HG03280 (cell line): ENCODE data around the gene PALLD.

Source experiments
- ATAC-seq: cut with Tn5 transposase; IDR thresholded peaks from one replicate; pipeline ENCODE4 v1.9.1; 2021; ENCODE audit warnings: mild to moderate bottlenecking, moderate library complexity; ENCODE audit not compliant: unreplicated experiment

PALLD gene

DNA sequence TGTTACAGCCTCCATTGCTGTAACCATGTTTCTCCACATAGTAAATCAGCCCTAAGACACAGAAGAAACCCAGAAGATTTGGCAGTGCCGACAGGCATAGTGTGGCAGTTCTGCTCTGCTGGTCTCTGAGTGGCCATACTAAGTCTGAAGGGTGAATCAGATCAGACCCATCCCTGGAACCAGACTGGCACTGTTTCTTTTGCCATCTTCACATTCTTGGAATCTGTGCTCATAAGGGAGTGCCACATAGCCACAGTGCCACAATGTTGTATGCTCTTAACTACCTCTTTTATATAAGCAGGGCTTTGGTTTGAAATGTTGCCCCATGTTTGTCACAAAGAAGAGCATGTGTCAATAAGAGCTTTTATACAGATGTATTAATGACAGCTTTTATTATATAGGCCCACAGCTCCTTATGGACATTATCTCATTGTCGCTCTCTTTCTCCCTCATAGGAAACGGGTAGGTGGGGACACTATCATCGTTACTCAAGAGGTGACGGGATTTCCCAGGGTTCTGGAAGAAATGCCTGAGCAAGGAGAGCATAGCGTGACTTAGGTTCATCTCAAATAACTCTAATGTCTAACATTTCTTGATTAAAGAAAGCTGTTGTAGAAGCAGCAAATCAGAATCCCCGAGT, 385.0 kb downstream of the PALLD start:
- ATAC-seq: no peak

DNA sequence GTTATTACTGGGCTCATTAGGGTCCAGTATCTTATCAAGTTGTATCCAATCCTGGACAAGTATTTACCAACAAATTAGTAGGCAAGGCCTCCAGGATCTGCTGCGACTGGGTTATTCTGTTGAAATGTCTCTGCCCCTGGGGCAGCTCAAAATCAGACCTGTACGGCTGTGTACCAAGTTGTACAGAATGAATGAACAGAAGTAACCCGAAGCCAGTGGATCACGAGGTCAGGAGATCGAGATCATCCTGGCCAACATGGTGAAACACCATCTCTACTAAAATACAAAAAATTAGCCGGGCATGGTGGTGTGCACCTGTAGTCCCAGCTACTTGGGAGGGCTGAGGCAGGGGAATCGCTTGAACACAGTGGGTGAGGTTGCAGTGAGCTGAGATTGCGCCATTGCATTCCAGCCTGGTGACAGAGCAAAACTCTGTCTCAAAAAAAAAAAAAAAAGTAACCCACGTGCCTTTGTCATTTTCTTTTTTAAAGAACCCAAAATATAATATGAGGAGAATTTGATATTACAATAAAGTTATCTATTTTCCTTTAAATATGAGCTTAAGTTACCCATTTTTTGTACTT, 385.9 kb downstream of the PALLD start:
- ATAC-seq: no peak

DNA sequence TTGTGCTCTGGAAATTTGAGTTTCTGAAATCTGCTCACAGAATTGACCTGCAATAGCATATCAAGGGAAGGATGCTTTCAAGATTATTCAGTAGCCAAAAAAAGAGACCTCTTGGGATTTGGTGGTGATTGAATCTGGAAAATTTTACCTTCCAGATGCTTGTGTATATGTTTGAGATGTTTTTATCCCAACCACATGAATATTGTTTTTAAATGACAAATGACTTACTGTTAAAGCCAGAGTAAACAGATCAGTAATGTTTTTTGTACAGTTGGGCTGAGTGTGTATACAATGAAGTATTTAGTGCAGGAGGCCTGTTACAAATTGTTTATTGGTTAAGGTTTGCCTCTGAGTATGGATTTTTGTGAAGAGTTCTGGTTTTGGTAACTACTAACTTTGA, 386.7 kb downstream of the PALLD start:
- no peak for ATAC-seq

DNA sequence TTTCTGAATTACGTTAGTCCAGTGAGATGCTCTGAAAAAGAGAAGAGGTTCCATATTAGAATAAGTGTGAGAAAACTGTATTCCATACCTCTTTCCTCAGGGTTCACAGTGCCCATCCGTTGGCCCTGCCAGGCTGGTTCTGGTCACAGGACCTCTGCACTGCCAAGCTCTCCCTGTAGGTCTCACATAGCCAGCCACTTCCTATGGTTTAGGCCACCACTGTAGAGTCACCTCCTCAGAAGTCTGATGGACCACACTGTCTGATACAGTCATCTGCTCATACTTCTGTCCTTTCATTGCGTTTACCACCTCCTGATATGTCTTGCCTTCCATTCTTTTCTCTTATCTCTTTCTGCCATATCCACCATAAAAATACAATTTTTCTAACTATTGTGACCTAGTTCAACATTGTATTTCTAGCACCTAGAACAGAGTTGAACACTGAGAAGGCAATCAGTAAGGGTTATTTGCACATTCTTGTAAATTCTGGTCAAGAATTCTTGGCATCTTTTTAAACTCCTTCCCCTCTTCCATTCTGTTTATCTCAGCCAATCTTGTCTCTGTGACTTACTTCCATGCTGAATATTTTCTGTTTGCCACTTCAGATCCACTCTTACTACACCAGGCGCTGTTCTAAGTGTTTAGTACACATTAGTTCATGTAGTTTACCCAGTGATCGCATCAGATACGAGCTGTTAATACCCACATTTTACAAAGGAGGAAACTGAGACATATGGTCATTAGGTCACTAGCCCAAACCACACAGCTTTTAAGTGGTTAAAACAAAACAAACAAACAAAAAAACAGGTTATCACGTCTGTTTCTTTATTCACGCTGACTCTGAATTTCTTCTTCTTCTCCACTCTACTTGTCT, 387.6 kb downstream of the PALLD start:
- ATAC-seq: no peak

DNA sequence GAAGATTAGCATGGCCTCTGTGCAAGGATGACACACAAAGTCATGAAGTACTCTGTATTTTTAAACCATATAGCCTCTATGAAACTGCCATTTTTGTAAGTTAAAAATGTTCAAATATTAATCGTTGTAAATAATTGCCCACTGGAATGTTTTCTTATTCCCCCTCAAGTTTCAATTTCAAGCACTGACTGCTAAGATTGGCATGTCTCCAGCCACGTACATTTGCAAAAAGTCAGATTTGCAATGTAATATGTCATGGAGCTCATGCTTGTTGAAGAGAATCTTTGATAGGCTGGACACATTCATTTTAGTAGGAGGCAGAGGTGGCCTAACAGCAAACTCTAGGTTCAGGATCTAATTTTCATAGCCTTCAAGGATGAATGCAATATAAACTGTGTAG, 388.5 kb downstream of the PALLD start:
- ATAC-seq: no peak

DNA sequence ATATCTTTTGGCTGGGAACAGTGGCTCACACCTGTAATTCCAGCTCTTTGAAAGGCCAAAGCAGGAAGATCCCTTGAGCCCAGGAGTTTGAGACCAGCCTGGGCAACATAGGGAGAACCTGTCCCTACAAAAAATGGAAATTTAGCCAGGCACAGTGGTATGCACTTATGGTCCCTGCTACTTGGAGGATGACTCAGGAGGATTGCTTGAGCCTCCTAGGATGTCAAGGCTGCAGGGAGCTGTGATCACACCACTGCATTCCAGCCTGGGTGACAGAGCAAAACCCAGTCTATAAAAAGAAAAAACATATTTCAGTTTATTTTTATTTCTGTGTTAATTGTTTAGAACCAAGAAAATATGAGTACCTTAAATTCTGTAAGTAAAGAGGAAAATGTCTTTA, 389.5 kb downstream of the PALLD start:
- ATAC-seq: no peak

DNA sequence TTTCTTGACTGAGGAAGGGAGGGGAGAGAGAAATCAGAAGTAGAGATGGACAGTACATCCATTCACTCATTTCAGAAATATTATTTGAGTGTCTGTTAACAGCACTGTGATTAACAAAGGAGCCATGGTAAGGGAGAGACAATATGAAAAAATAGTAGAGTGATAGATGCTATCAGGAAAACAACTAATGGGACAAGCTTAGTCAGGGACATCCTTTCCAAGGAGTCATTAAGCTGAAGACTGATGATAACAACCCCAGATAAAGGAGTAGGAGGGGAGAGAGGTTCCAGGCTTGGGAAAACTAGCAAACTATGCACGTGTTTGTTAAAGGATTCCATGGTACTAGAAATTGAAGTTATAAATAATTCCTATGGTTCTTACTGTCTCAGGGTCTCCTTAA, 391.0 kb downstream of the PALLD start:
- no peak for ATAC-seq

DNA sequence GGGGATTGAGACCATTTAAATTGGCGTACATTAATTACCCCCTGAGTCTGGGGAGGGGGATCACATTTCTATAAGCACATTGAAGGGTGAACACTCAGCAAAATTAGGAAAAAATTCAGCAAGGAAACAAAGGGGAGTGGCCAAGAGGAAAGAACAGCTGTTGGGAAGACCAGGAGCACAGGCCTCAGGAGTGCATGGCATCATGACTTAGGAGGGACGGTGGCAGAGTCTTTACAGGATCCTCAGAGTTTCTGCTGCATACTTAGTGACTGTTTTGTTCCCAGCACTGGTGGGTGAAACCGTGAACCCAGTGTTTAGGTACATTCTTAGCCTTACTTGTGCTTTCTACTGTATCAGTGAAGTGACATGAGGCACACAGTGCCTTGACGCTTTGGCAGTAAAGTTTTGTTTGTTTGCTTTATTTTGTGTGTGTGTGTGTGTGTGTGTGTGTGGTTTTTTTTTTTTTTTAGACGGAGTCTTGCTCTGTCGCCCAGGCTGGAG, 391.9 kb downstream of the PALLD start:
- ATAC-seq: no peak

DNA sequence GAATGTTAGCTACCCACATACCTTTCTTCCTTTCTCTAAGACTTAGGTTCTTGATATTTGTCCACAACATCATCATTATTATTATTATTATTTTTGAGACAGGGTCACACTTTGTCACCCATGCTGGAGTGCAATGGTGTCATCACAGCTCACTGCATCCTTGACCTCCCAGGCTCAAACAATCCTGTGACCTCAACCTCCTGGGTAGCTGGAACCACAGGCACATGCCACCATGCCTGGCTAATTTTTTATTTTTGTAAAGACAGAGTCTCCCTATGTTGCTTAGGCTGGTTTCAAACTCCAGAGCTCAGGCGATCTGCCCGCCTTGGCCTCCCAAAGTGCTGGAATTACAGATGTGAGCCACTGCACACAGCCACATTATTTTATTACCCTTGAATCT, 394.2 kb downstream of the PALLD start:
- no peak for ATAC-seq

DNA sequence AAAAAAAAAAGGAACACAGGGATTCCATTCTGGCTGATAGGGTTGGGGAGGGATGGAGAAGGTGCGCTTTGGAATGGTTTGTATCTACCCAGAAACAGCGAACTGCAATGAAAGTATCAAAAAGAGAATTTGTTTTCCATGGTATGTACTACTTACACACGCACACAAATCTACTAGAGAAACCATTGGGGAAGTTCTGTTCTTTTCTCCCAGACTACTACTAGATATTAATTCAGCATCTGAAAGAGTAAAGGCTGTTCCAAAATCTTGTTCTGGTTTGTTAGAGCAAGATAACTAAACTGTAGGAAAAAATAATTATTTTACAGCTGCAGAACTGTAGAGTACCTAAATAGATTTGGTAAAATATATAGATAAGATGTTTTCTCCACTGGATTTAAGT, 394.8 kb downstream of the PALLD start:
- ATAC-seq: no peak

DNA sequence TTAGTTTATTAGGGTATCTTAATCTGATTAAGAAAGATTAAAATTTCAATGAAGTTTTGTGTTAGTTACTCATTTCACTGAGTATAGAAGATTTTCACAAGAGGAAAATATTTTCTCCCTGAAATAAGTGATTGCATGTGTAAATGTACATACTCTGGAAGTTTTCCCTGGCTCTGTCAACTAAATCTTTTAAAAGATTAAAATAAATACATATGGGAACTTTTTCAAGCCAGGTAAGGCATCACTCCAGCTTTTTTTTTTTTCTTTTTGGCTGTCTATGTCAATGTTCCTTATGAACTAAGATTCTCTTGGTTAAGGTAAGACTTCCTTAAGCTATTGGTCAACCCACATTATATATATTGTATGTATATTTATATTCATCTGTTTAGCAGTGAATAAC, 395.6 kb downstream of the PALLD start:
- no peak for ATAC-seq

DNA sequence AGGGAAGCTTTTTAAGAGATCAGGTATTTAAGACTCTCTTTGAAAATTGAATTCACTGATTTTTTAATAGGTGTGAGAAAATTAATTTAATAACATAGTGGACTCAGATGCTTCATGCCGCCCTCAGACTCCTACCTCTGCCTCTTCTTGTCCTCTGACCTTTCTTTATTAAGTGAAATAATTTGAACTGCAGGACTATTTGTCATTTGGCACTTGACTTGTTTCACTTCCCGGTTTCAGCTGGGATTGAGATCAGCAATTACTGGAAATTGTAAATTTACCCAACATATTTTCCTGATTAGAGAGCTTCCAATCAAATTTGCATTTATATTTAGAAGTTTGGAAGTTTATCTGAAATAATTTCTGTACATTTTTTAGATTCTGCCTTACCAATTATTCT, 396.4 kb downstream of the PALLD start:
- ATAC-seq: no peak

DNA sequence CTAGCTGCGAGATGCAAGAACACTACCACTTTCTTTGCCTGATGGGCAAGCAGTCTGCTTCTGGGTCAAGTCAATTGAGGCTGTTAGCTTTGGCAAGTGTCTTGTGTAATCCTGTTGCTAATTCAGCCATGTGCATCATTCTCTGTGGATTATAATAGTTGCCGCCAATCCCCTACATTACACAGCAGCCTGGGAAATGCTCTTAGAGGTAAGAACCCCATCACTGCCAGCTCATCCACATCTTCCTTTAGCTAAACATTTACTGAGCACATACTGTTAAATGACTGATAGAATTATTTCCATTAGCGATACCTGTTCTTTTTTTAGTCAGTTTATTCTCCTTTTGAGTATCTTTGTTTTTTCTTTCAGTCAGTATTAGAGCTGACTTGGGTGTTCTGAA, 397.0 kb downstream of the PALLD start:
- no peak for ATAC-seq

DNA sequence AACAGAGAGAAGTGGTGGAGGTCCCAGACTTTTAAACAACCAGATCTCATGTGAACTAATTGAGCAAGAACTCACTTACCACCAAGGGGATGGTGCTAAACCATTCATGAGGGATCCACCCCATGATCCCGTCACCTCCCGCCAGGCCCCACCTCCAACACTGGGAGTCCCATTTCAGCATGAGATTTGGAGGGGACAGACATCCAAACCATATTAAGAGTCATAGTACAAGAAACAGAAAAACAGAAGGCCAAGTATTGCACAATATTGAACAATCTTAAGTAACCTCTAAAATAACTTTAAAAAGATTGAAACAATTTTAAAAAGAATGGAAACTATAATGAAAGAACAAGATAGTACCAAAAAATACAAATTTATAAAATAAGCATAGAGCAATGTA, 403.2 kb downstream of the PALLD start:
- no peak for ATAC-seq

DNA sequence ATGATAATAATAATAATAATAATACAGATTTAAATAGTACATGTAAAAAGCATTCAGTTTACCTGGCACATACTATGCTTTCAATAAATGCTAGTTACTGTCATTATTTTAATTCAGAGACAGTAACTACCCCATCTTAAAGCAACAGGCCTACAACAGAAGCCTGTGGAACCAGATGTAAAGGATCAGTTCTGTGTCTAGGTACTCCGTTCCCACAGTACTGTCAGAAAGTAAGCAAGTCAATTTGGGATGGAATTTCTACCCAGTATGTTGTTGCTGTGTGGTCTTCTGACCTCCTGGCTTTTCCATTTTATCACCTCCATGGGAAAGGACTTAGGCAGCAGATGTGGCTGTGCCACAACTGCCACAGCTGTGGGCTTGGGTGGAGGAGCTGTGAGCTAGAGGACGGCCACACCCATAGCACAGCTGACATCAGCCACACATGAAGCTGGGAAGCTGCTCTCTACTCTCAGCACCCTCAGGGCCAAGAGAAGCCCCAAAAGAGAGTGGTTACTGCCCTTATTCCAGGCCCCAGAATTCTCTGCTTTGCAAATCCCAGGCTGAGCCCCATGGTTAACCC, 410.4 kb downstream of the PALLD start:
- no peak for ATAC-seq

DNA sequence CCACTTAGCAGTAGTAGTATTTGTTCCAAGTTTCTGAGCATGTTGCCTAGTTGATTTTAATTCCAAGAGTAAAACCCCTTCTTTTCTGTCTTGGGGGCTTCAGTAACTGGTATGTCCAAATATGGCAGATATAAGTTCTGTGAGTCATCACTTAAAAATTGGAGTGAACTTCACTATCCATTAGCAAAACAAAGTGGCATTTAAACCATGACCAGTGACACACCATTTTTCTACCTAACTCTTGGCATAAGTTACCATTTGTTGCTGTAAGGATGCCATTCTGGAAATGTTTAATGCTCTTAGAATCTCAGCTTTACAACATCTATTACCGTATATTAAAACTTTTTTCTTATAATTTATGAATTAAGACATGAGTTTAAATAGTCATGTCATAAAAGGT, 411.2 kb downstream of the PALLD start:
- ATAC-seq: no peak

DNA sequence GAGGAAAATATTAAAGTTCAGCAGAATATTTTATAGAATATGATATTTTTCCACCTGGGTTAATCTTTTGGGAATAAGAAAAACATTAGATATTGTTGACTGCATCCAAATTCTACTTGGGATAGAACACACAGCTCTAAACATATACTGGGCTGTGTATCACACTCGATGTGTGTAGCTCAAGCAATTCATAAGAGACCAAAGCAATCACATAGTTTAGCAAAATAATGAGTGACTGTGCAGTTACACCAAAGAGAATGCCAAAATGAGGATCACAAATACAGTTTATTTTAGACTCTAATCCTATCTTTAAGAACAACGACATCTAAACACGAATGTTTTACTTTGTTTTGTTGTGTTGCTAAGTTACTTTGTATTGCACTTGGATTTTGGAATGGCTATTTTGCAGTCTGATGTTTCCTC, 412.0 kb downstream of the PALLD start:
- ATAC-seq: no peak

DNA sequence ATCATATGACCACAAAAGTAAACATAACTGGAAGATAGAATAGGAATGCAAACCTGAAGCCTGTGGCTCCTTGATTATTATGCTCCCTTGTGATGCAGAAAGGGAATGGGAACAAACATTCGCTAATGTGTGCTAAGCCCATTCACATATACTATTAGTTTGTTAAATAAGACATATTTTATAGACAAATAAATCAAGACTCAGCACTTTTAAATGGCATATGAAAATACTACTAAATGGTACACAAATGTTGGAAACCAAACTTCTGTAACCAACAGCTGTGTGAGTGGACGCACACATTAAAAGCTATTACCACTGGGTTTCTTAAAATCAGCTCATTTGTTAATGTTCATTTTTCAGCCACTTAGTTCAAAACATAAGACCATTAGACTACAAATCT, 417.2 kb downstream of the PALLD start:
- no peak for ATAC-seq

DNA sequence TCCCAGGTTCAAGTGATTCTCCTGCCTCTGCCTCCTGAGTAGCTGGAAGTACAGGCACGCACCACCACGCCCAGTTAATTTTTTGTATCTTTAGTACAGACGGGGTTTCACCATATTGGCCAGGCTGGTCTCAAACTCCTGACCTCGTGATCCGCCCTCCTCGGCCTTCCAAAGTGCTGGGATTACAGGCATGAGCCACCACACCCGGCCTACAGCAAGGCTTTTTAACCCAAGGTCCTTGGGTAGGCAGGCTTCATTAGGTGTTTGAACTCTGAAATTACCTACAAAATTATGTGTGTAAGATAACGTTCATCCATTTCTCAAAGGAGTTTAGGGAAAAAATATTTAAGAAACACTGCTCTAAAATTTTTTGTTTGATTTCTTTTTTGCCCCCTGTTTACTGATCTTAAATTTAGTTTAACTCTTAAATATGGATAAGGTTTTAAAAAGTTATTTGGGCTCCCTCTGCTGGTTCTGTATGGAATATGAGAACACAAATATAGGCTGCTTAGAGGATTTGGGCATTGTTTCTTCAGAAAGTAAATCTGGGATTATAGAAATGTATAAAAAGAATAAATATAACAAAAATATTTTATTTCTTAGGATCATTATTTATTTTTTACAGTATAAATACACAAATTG, 420.4 kb downstream of the PALLD start:
- ATAC-seq: no peak

DNA sequence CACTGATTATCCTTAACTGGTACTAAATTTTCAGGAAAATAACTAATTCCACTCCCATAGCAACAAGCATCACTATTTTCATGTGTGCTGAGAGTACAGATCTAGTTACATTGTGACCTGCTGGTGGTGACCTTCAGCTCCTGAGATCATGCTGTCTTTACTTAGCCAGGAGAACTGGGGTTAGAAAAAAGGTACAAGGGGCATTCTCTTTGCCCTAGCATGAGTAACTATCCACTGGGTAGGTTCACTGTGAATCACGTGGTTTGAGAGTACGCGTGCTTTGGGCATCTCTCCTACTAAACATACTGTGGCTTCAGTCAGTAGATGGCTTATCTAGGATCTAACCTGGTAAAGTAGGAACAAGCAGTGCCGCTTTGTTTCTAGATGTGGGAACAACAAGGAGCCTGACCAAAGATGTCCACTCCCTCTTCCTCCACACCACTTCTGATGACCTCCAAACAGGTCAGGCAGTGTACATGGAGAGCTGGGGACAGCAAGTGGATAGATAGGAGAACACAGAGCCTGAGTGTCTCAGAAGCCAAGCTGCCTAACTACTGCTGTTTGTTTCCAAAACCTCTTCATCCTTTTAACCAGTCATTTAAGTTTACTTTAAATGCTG, 423.0 kb downstream of the PALLD start:
- no peak for ATAC-seq
